Glutamatergic neuron (in vitro differentiated cells): ENCODE results near the gene TBRG1. TPM values are rescaled to one million over a fixed set of nuclear protein-coding genes. Genes with fewer than 3 reads are reported as not detected.
"Not testable (repeated sequence)": the region's sequence is repeated elsewhere in the genome, so short reads cannot be mapped to it uniquely, and the experiment has no call there.

Experiments used
- DNase-seq: peaks from one replicate; pipeline ENCODE4 v3.0.0; 2022
- H3K27ac Mint-ChIP-seq: one replicate; pipeline ENCODE4 v1.8.0; 2020; ENCODE audit warnings: mild to moderate bottlenecking, mixed read lengths, inconsistent platforms; ENCODE audit not compliant: unreplicated experiment
- H3K27me3 Mint-ChIP-seq: one replicate; pipeline ENCODE4 v1.8.0; 2020; ENCODE audit warnings: mild to moderate bottlenecking, moderate library complexity, mixed read lengths, inconsistent platforms; ENCODE audit not compliant: unreplicated experiment
- H3K36me3 Mint-ChIP-seq: one replicate; pipeline ENCODE4 v1.8.0; 2020; ENCODE audit warnings: mild to moderate bottlenecking, mixed read lengths, inconsistent platforms; ENCODE audit not compliant: unreplicated experiment
- H3K4me1 Mint-ChIP-seq: one replicate; pipeline ENCODE4 v1.8.0; 2020; ENCODE audit warnings: mild to moderate bottlenecking, low read depth, mixed read lengths, inconsistent platforms; ENCODE audit not compliant: unreplicated experiment
- H3K4me3 Mint-ChIP-seq: one replicate; pipeline ENCODE4 v1.8.0; 2020; ENCODE audit warnings: mild to moderate bottlenecking, mixed read lengths, inconsistent platforms; ENCODE audit not compliant: unreplicated experiment
- H3K9me3 Mint-ChIP-seq: one replicate; pipeline ENCODE4 v1.8.0; 2020; ENCODE audit warnings: mild to moderate bottlenecking, moderate library complexity, mixed read lengths, inconsistent platforms; ENCODE audit not compliant: unreplicated experiment
- CTCF ChIP-seq: fragments of 200-600 bp; sonication (generic); IDR thresholded peaks from one replicate; pipeline ENCODE4 v1.5.0; 2021; ENCODE audit not compliant: partially characterized antibody, unreplicated experiment
- total RNA-seq: library from RNA; stranded (reverse); fragmentation: NEBNext Ultra II Directional; extraction: Animal tissue kit (Norgen Biotek cat#: 25700); gene quantifications from one replicate; pipeline ENCODE4 v1.2.1, GENCODE V29; 2021; ENCODE audit not compliant: unreplicated experiment

The TBRG1 gene
- total RNA-seq, 1 donor from 2014 or later = 35.3 TPM

GRCh38 chr11:124602193-124602592 lies 20.5 kb upstream of the TBRG1 start:
- H3K9me3 Mint-ChIP-seq = no peaks in the 10 kb centered on the region
- no peak overlapping the region for H3K4me3 Mint-ChIP-seq
- no peaks in the 10 kb centered on the region for H3K4me1 Mint-ChIP-seq
- H3K27me3 Mint-ChIP-seq = no peaks in the 10 kb centered on the region
- DNase-seq = no peak
- no peak overlapping the region for H3K27ac Mint-ChIP-seq
- no peak for TF ChIP-seq CTCF
- H3K36me3 Mint-ChIP-seq = no peaks in the 10 kb centered on the region

GRCh38 chr11:124602723-124603122 lies 19.9 kb upstream of the TBRG1 start:
- H3K4me1 Mint-ChIP-seq, H3K9me3 Mint-ChIP-seq, H3K27me3 Mint-ChIP-seq, H3K4me3 Mint-ChIP-seq, H3K36me3 Mint-ChIP-seq, H3K27ac Mint-ChIP-seq, DNase-seq: not testable (repeated sequence)

- Mint-ChIP-seq H3K9me3 (no peaks in the 10 kb centered on the region), H3K27ac (no peak overlapping the region), H3K36me3 (no peaks in the 10 kb centered on the region), H3K4me1 (no peaks in the 10 kb centered on the region), H3K4me3 (no peak overlapping the region), H3K27me3 (no peaks in the 10 kb centered on the region)
- DNase-seq = no peak
- no peak for TF ChIP-seq CTCF
These were observed 16.9 kb upstream of the TBRG1 start for GRCh38 chr11:124605719-124606118.

GRCh38 chr11:124608147-124608546 lies 14.5 kb upstream of the TBRG1 start:
- no peaks in the 10 kb centered on the region for H3K4me1 Mint-ChIP-seq
- TF ChIP-seq CTCF = no peak
- H3K27ac Mint-ChIP-seq = no peak overlapping the region
- no peaks in the 10 kb centered on the region for H3K9me3 Mint-ChIP-seq
- H3K27me3 Mint-ChIP-seq = no peaks in the 10 kb centered on the region
- H3K4me3 Mint-ChIP-seq = no peak overlapping the region
- no peak for DNase-seq
- H3K36me3 Mint-ChIP-seq = no peaks in the 10 kb centered on the region

- no peak for DNase-seq
- no peak overlapping the region for H3K4me3 Mint-ChIP-seq
- H3K27me3 Mint-ChIP-seq = no peaks in the 10 kb centered on the region
- H3K9me3 Mint-ChIP-seq = no peaks in the 10 kb centered on the region
- no peak for TF ChIP-seq CTCF
- H3K4me1 Mint-ChIP-seq = no peaks in the 10 kb centered on the region
- H3K36me3 Mint-ChIP-seq = no peaks in the 10 kb centered on the region
- H3K27ac Mint-ChIP-seq = no peak overlapping the region
These were observed 12.4 kb upstream of the TBRG1 start for GRCh38 chr11:124610295-124610694.

- no peaks in the 10 kb centered on the region for H3K4me1 Mint-ChIP-seq
- no peaks in the 10 kb centered on the region for H3K27me3 Mint-ChIP-seq
- H3K27ac Mint-ChIP-seq = no peak within 1 kb of the TSS
- H3K9me3 Mint-ChIP-seq = no peaks in the 10 kb centered on the region
- no peak for TF ChIP-seq CTCF
- no peak for DNase-seq
- H3K36me3 Mint-ChIP-seq = no peaks in the 10 kb centered on the region
- no peak within 1 kb of the TSS for H3K4me3 Mint-ChIP-seq
These were observed 11.6 kb upstream of the TBRG1 start, which contains the start of gene PANX3 for GRCh38 chr11:124611064-124611463. PANX3 (plus strand) TSS chr11:124611428; CDS start chr11:124611557, 129 bp downstream.
